C4-2B (cell line): ENCODE measurements around the gene LZTR1.

Source experiments
- CTCF ChIP-seq: fragments of 450-650 bp; conservative IDR thresholded peaks from 2 replicates; pipeline ENCODE4 v1.5.1; 2017; ENCODE audit warnings: mild to moderate bottlenecking
- ZFX ChIP-seq: fragments of 450-650 bp; IDR thresholded peaks from 2 replicates; pipeline ENCODE4 v1.6.1; 2017

GRCh38 chr22:20985720-20986119, 3.6 kb downstream of the LZTR1 start:
- TF ChIP-seq ZFX (no peak), CTCF (no peak)
